ENCODE data around the gene PLEK2. TPM values are rescaled to one million over a fixed set of nuclear protein-coding genes. Genes with fewer than 3 reads are reported as not detected.

Gene PLEK2
- total RNA-seq, 2 donors from 2014 or later = 1.6 to 2.0 TPM

- H3K27ac ChIP-seq (ENCODE audit: low read depth, low read length) = no peak overlapping the region
- no peaks in the 10 kb centered on the region for H3K27me3 Mint-ChIP-seq (ENCODE audit: insufficient read depth)
- H3K9me3 ChIP-seq (ENCODE audit: control insufficient read depth, low read length) = no peaks in the 10 kb centered on the region
- no peaks in the 10 kb centered on the region for H3K27me3 ChIP-seq (ENCODE audit: control insufficient read depth, insufficient read depth, low read length, poor library complexity, severe bottlenecking)
- 93 to 100% methylated on average over 2 of the region's 2 CpGs for WGBS, 2 experiments (ENCODE audit: insufficient coverage in 1 of 2, insufficient read length in 1 of 2)
- no peaks in the 10 kb centered on the region for H3K36me3 Mint-ChIP-seq (ENCODE audit: low read depth)
- DNase-seq = no peak
- peaks cover 48% of the 10 kb centered on the region for H3K4me1 Mint-ChIP-seq
- no peak for TF ChIP-seq CTCF (conservative IDR thresholded peaks at IDR 0.05)
- no peak overlapping the region for H3K27ac Mint-ChIP-seq
- H3K4me1 ChIP-seq (ENCODE audit: control insufficient read depth, insufficient read depth, low read length) = peaks cover 9% of the 10 kb centered on the region
- H3K4me3 Mint-ChIP-seq = no peak overlapping the region
- no peaks in the 10 kb centered on the region for H3K36me3 ChIP-seq (ENCODE audit: control insufficient read depth, insufficient read depth, low read length)
- H3K9me3 Mint-ChIP-seq = no peaks in the 10 kb centered on the region
- no peak overlapping the region for H3K4me3 ChIP-seq (ENCODE audit: low read length)
- H3K9ac ChIP-seq (ENCODE audit: extremely low read depth, low read length, poor library complexity, severe bottlenecking) = no peak overlapping the region
Observed at GRCh38 chr14:67441256-67441655, 29.3 kb upstream of the PLEK2 start.

DNA sequence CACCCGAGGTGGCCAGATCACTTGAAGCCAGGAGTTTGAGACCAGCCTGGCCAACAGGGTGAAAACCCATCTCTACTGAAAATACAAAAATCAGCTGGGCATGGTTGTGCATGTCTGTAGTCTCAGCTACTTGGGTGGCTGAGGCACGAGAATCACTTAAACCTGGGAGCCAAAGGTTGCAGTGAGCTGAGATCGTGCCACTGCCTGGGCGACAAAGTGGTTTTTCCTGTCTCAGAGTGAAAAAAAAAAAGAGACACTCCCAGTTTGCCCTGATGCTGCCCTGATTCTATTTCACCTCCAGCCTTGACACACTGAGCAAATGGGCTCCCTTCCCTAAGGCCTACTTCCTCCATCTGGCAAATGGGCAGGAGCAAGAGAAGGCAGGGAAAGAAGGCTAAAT, 28.5 kb upstream of the PLEK2 start:
- Histone ChIP-seq H3K36me3 (ENCODE audit: control insufficient read depth, insufficient read depth, low read length) (no peaks in the 10 kb centered on the region), H3K9ac (ENCODE audit: extremely low read depth, low read length, poor library complexity, severe bottlenecking) (no peak overlapping the region), H3K4me3 (ENCODE audit: low read length) (no peak overlapping the region), H3K27ac (ENCODE audit: low read depth, low read length) (no peak overlapping the region), H3K4me1 (ENCODE audit: control insufficient read depth, insufficient read depth, low read length) (peaks cover 7% of the 10 kb centered on the region), H3K27me3 (ENCODE audit: control insufficient read depth, insufficient read depth, low read length, poor library complexity, severe bottlenecking) (no peaks in the 10 kb centered on the region), H3K9me3 (ENCODE audit: control insufficient read depth, low read length) (no peaks in the 10 kb centered on the region)
- H3K4me1 Mint-ChIP-seq = peaks cover 43% of the 10 kb centered on the region
- no peaks in the 10 kb centered on the region for H3K36me3 Mint-ChIP-seq (ENCODE audit: low read depth)
- WGBS, 2 experiments (ENCODE audit: insufficient coverage in 1 of 2, insufficient read length in 1 of 2) = 89 to 93% methylated on average over 4 of the region's 4 CpGs
- no peak overlapping the region for H3K4me3 Mint-ChIP-seq
- no peaks in the 10 kb centered on the region for H3K27me3 Mint-ChIP-seq (ENCODE audit: insufficient read depth)
- TF ChIP-seq CTCF (conservative IDR thresholded peaks at IDR 0.05) = no peak
- DNase-seq = no peak
- no peak overlapping the region for H3K27ac Mint-ChIP-seq
- no peaks in the 10 kb centered on the region for H3K9me3 Mint-ChIP-seq

- Histone ChIP-seq H3K9me3 (ENCODE audit: control insufficient read depth, low read length) (no peaks in the 10 kb centered on the region), H3K27ac (ENCODE audit: low read depth, low read length) (no peak overlapping the region), H3K9ac (ENCODE audit: extremely low read depth, low read length, poor library complexity, severe bottlenecking) (no peak overlapping the region), H3K27me3 (ENCODE audit: control insufficient read depth, insufficient read depth, low read length, poor library complexity, severe bottlenecking) (no peaks in the 10 kb centered on the region), H3K4me3 (ENCODE audit: low read length) (no peak overlapping the region), H3K4me1 (ENCODE audit: control insufficient read depth, insufficient read depth, low read length) (peaks cover under 1% of the 10 kb centered on the region), H3K36me3 (ENCODE audit: control insufficient read depth, insufficient read depth, low read length) (no peaks in the 10 kb centered on the region)
- H3K27ac Mint-ChIP-seq = no peak overlapping the region
- H3K9me3 Mint-ChIP-seq = no peaks in the 10 kb centered on the region
- H3K4me1 Mint-ChIP-seq = peaks cover 29% of the 10 kb centered on the region
- no peaks in the 10 kb centered on the region for H3K27me3 Mint-ChIP-seq (ENCODE audit: insufficient read depth)
- no peaks in the 10 kb centered on the region for H3K36me3 Mint-ChIP-seq (ENCODE audit: low read depth)
- DNase-seq = no peak
- H3K4me3 Mint-ChIP-seq = no peak overlapping the region
- WGBS, 2 experiments (ENCODE audit: insufficient coverage in 1 of 2, insufficient read length in 1 of 2) = 87 to 100% methylated on average over 1 of the region's 1 CpG
- TF ChIP-seq CTCF (conservative IDR thresholded peaks at IDR 0.05) = no peak
Observed at GRCh38 chr14:67438969-67439368, 27.0 kb upstream of the PLEK2 start.

All from endodermal cell (in vitro differentiated cells).